OCI-LY7 (cell line): ENCODE data around the gene FAM193A.

Experiments used
- CTCF ChIP-seq: fragments of 200-600 bp; sonication (generic); conservative IDR thresholded peaks from 2 replicates; pipeline ENCODE4 v1.5.1; 2014; ENCODE audit warnings: mild to moderate bottlenecking, antibody characterized with exemption, low read length, moderate library complexity, mixed read lengths
- EZH2phosphoT487 ChIP-seq: fragments of 200-600 bp; sonication (generic); IDR thresholded peaks from 2 replicates; pipeline ENCODE4 v1.6.1; 2018; ENCODE audit warnings: low read depth, borderline replicate concordance, mild to moderate bottlenecking, mixed run types, antibody characterized with exemption, low read length, moderate library complexity, mixed read lengths

GRCh38 chr4:2560167-2560566, 23.7 kb downstream of the FAM193A start:
- no peak for TF ChIP-seq CTCF
- no peak for TF ChIP-seq EZH2phosphoT487
